ENCODE results near the gene PIK3C3. TPM values are rescaled to one million over a fixed set of nuclear protein-coding genes. Genes with fewer than 3 reads are reported as not detected.

PIK3C3 gene
- total and polyA plus RNA-seq, 2 of the 8 experiments (the other 6 are each of a cell fraction or from before 2014, with no cell fraction given): 15.3 to 47.4 TPM

DNA sequence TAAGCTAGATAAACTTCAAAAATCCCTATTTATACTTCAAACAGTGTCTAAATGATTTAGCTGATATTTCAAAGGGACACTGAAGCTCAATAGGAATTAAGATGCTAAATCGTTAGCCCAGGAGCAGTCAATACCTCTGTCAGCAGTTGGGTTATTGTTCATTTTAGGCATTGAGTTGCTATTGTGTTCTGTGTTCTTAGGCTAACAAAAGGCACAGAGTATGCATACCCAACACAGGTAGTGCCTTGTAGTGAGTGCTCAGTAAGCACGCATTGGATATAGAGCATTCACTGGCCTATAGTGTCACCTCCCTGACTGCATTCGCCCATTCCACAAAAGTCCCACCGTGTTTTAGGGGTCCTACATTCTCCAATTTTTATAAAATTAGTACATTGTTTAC is 152.3 kb downstream of the PIK3C3 start (continued):
- TF ChIP-seq CREB1 (IDR thresholded peaks at IDR 0.05): no peak
- no peak for TF ChIP-seq JUND (IDR thresholded peaks at IDR 0.05; ENCODE audit: low read length)
- TF ChIP-seq CHD2 (IDR thresholded peaks at IDR 0.05; ENCODE audit: low read length): no peak
- no peak for TF ChIP-seq MAFK (IDR thresholded peaks at IDR 0.05; ENCODE audit: low read depth, low read length)
- no peak for TF ChIP-seq BCL11A (IDR thresholded peaks at IDR 0.05; ENCODE audit: low read depth in 2 of 2, low read length in 2 of 2)
- TF ChIP-seq, protein P1, sequence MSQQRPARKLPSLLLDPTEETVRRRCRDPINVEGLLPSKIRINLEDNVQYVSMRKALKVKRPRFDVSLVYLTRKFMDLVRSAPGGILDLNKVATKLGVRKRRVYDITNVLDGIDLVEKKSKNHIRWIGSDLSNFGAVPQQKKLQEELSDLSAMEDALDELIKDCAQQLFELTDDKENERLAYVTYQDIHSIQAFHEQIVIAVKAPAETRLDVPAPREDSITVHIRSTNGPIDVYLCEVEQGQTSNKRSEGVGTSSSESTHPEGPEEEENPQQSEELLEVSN (IDR thresholded peaks at IDR 0.05): no peak
- no peak for TF ChIP-seq POU5F1 (IDR thresholded peaks at IDR 0.05; ENCODE audit: low read depth, low read length)
- no peak for TF ChIP-seq TBP (IDR thresholded peaks at IDR 0.05; ENCODE audit: low read depth, low read length)
